ENCODE measurements around the gene FOXD4.
A peak's percentile ranks its signal among the peaks of the same experiment; 100 is the strongest.
"Not testable (repeated sequence)": the region's sequence is repeated elsewhere in the genome, so short reads cannot be mapped to it uniquely, and the experiment has no call there.

FOXD4 gene

DNA sequence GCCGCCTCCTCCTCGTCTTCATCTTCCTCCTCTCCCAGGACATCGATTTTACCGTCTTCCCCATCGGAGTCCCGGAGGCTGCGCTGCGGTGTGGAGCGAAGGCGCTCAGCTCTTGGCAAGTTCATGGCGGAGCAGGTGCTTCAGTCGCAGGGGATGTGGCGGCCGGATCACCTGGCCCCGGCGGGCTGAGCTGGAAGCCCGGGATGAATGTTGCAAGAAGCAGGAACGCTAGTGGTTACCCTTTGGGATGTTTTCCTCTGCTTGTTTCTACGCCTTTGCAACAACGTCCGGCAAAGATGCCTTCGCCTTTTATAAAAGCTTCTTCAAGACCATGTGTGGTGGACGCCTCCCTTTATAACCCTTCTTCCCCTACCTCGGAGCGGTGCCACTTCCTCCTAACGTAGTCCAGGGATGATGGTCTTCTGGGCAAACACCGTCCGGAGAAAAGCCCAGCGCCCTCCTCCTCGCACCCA lies at the start of gene FOXD4:
TSS of gene FOXD4 (minus strand) at position 423 of the 473 bp plus-strand sequence. CDS start at position 125, 298 bp downstream.
- DNase-seq: not testable (repeated sequence)

DNA sequence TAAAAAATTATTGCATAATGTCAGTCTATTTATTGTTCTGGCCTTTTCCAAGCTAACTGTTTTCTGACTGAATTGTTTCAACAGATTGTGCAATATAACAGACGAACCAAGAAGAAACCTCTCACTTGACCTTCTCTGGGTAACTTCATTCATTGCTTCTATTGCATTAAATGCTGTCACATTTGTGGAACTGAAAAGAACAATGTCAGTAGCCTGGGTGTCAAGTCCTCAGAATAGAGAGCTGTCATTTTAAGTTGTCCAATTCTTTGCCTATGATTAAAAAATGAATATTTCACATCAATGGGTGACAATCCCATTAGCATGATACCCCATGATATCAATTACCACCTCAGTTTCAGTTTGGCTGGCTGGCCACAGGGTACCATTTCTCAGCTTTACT lies 41.7 kb upstream of the FOXD4 start:
- not testable (repeated sequence) for DNase-seq

GRCh38 chr9:151173-151572 lies 33.0 kb upstream of the FOXD4 start:
- not testable (repeated sequence) for DNase-seq

GRCh38 chr9:139880-140279 lies 21.7 kb upstream of the FOXD4 start:
- not testable (repeated sequence) for DNase-seq

DNA sequence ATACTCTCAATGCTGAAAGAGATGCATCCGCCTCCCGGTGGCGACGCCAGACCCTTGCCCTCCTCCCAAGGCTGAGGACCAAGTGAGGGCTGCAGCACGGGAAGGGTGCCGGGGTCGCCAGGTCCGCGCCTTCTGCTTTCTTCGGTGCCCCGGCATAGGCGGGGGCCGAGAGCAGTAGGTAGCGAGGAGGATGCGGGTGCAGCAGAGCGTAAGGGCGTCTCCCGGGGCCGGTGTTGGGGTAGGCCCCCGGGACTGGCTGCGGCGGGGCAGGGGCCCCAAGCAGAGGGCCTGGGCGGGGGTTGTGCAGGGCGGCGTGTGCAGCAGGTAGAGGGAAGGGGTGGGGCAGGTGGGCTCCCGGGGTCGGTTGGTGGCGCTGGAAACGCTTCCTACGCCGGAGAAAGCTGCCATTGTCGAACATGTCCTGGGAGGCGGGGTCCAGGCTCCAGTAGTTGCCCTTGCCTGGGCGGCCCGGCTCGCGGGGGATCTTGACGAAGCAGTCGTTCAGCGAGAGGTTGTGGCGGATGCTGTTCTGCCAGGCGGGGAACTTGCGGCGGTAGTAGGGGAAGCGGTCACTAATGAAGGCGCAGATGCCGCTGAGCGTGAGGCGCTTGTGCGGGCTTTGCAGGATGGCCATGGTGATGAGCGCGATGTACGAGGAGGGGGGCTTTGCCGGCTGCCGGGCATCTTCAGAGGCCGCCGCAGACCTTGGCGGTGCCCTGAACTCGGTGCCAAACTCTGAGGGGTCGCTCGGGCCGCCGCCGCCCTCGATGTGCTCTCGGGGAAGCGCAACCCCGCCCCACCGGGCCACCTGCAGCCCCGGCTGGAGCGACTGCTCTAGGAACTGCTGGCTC lies 848 bp downstream of the FOXD4 start:
- not testable (repeated sequence) for DNase-seq

DNA sequence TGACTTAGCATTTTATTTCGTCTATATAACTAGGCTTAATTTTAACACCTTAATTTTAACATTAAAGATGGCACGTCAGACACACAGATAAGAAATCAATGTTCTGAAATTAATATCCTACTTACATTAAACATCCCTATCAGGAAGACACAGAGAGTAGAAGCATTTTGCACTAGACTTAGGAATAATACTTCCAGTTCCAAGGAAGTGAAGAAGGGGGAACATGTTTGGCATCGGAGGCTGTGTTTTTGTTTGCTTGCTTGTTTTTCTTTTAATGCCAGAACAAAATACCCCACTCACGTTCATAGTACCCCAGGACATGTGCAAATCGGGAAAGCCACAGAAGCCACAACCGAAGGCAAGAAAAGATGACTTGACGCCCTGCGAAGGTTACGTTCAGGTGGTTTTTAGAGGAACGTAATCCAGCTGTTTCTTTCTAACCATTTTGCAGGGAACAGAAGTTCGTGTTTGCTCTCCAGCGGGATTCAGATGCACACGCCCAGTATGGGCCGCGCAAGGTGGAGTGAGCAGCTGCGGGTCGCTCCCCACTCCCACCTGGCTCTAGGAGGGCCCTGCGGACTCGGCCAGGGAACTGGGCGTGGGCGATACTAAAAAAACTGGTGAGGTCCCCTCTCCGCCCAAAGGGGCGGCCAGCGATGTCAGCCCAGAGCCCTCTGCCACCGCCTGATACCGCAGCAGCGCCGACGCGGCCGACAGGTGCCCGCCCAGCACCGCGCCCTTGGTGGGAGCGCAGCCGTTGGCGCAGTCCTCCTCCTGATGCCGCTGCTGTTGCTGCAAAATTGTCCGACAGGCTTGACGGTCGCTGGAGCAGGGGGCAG lies 1.8 kb downstream of the FOXD4 start:
- DNase-seq: not testable (repeated sequence)

DNA sequence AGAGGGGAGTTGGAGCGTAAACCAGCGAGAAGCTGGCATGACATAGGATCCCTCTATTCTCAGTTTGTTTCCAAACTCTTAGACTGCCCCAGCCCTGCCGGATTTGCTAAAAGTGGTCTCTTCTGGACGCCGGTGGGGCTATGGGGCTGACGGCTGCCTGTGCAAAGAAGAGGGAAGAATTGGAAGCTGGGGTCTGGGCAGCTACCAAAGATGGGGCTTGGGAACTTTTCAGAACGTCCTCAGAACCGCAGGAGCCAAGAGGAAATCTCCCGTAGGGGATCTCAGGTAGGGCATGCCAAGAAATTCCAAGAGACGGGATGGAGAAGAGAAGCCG lies 3.1 kb downstream of the FOXD4 start:
- not testable (repeated sequence) for DNase-seq

DNA sequence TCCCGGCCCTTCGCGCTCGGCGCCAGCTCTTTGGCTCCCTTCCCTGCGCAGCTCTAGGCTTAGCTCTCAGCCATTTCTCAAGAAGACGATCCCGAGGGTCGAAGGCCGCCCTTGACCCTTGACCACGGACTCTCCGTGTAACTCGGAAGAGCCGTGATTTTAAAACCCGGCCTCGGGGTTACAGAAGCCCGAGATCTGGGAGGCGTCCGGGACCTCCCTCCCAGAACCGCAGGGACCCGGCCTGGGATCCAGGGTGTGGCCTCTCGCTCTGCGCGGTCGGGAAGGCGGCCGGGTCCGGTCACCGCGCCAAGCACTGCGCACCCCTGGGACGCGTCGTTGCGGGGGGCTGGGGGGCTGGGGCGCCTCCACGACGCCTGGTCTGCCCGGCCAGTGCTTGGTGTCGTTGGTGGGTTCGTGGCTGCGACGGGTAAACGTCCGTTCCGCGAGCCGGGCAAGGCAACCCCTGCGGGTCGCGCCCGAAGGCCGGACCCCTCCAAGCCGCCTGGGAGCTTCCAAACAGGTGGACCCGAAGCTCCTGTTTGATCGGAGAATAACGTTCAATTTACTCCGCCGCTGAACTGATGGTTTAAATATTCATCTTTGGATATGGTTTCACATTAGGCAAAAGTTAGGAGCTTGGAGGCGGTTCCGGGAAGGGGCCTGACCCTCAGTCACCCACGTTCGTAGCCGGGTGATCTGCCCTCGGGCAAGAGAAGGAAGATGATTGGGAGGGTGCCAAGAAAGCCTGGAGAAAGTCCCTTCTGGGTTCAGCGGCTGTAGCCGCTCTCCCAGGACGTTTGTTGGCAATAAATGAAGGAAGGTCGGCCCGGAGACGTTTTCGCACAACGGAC lies 3.7 kb downstream of the FOXD4 start:
- peak; percentile 45 for DNase-seq

GRCh38 chr9:113468-114266 lies 4.5 kb downstream of the FOXD4 start:
- not testable (repeated sequence) for DNase-seq

- not testable (repeated sequence) for DNase-seq
Measured at GRCh38 chr9:112589-113467, 5.4 kb downstream of the FOXD4 start.

DNA sequence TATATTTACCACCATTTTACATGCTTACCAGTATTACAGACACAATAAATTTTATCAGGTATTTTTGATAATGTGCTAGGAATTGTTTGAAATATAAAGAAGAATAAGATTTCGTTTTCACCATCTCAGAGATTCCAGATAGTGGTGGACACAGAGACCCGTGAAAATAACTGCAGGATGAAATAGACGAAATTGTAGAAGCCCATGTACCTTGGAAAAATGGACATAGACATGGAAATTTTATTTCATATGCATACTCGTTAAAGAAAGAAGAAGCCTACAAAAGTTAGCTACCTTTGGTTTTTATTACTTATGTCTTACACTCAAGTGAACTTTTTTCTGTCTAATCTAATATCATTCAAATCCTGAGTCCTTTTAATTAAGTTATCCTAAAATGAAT lies 7.5 kb downstream of the FOXD4 start:
- not testable (repeated sequence) for DNase-seq

- DNase-seq: not testable (repeated sequence)
Measured at GRCh38 chr9:109540-109939, 8.7 kb downstream of the FOXD4 start.

DNA sequence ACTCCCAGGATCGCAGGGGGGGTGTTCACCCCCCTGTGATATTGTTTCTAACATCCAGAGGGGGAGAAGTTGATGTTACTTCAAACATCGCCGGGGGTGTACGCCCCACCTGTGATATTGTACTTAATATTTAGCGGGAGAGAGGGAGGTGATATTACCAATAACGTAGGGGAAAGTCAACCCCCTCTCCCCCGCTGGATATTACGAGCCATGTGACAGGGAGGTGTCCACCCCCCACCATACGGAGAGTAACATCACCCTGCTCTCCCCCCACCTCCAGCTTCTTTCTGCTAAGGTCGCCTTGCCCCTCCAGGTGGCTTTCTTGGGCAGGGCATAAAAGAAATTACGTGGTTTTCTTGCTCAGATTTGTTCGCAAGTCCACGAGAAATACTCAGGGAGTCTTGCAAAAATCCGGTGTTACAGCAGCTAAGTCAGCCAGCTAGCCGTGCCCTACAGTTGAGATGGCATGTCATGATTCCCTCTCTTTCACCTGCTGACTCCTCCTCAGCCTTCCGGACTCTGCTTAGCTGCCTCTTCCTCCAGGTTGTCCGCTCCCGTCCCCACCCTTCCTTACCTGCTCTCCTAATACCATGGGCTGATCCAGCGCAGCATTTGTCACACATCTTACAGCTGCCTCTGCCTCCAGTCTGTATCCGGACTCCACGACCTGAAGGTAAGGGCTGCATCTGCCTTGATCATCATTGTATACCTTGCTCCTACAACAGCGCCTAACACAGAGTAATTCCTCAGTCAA lies 9.3 kb downstream of the FOXD4 start:
- DNase-seq: peak; percentile 31

DNA sequence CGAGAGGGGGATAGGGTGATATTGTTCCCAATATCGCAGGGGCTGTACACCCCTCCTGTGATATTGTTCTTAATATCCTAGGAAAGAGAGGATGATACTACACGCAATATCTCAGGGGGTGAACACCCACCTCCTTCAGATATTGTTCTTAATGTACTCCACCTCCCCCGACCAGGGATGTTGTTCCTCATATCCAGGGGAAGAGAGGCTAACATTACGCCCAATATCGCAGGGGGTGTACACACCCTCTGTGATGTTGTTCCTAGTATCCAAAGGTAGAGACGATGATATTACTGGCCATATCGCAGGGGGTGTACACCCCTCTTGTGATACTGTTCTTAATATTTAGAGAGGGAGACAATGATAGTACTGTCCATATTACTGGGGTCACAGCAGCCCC lies 12.2 kb downstream of the FOXD4 start:
- DNase-seq: not testable (repeated sequence)

DNA sequence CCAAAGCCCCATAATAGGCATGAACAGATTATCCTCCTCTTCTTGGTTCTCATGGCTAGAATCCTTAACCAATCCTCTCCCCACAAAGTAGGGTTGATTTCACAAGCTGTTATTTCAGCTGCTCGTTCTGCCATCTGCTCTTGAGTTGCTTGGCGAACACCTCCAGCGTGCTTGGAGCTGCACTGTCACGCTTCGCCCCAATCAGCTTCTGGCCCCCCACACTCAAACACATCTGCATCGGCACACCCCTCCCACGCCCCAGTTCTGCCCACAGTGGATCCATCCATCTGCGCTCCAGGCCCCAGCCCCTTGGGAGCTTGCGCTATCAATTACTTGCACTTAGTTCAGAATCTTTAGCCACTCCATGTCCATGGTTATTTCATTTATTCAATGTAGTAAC lies 17.8 kb downstream of the FOXD4 start:
- DNase-seq: peak; percentile 73

DNA sequence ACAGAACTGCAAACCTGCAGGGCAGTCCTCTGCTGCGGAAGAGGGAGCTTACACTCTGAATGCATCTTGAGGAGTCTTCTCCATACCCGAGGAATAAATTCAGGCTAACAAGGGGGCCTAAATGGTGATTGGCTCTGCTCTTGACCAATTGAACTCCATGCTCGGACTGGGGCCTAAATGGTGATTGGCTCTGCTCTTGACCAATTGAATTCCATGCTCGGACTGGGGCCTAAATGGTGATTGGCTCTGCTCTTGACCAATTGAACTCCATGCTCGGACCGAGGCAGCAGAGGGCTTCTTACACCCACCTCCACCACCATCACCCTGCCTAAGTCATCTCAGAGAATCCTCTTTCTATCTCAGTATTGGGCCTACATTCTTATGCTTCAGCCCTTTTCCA lies 18.4 kb downstream of the FOXD4 start:
- not testable (repeated sequence) for DNase-seq

GRCh38 chr9:98775-99174 lies 19.4 kb downstream of the FOXD4 start:
- DNase-seq: not testable (repeated sequence)

GRCh38 chr9:94992-95391 lies 23.2 kb downstream of the FOXD4 start:
- not testable (repeated sequence) for DNase-seq

- DNase-seq: not testable (repeated sequence)
Measured at GRCh38 chr9:94323-94722, 23.9 kb downstream of the FOXD4 start.

GRCh38 chr9:93909-94308 lies 24.3 kb downstream of the FOXD4 start:
- not testable (repeated sequence) for DNase-seq

Measured in NCI-H2171 treated with DMSO at 0.1 percent for 48 hours (cell line).